NT2/D1 (cell line): Measurements from ENCODE around the gene CTNND1.

Experiments
- SUZ12 ChIP-seq: IDR thresholded peaks from 2 replicates; pipeline ENCODE4 v1.6.1; 2011; ENCODE audit not compliant: insufficient read length, insufficient read depth; ENCODE audit errors: extremely low read depth
- YY1 ChIP-seq: IDR thresholded peaks from 2 replicates; pipeline ENCODE4 v1.6.1; 2011; ENCODE audit not compliant: insufficient read length, insufficient read depth
- ZNF274 ChIP-seq: IDR thresholded peaks from 2 replicates; pipeline ENCODE4 v1.6.1; 2011; ENCODE audit warnings: mild to moderate bottlenecking, low read depth, low read length

- TF ChIP-seq YY1 (no peak), ZNF274 (no peak), SUZ12 (no peak)
Observed at GRCh38 chr11:57744357-57744756, 17.2 kb upstream of the CTNND1 start.
